GM19099 (cell line): ENCODE results near the gene SLC12A9.

ENCODE experiments used
- POLR2A ChIP-seq: IDR thresholded peaks from 3 replicates; pipeline ENCODE4 v1.6.1; 2011; ENCODE audit warnings: low read depth; ENCODE audit not compliant: insufficient read length; ENCODE audit errors: extremely low read depth

Gene SLC12A9

GRCh38 chr7:100867040-100867775 is 14.7 kb downstream of the SLC12A9 start, which contains the start of gene TRIP6:
Gene TRIP6, plus strand, starts transcription at chr7:100867387. Its CDS starts 111 bp downstream, at chr7:100867498.
- TF ChIP-seq POLR2A: peak; percentile 54

- no peak for TF ChIP-seq POLR2A
Measured at GRCh38 chr7:100867776-100868485, 15.4 kb downstream of the SLC12A9 start.

- TF ChIP-seq POLR2A: no peak
Measured at GRCh38 chr7:100873599-100874299, 21.2 kb downstream of the SLC12A9 start.

DNA sequence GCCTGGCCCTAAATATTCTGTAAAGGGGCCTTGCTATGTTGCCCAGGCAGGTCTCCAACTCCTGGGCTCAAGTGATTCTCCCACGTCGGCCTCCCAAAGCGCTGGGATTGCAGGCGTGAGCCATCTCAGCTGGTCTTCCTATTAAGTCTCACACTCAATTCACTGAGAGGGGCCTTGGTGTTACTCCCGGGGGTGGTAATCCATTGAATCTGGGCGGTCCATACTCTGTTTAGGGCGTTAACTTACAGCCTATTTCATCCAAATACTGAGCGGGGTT is 21.7 kb downstream of the SLC12A9 start:
- no peak for TF ChIP-seq POLR2A

DNA sequence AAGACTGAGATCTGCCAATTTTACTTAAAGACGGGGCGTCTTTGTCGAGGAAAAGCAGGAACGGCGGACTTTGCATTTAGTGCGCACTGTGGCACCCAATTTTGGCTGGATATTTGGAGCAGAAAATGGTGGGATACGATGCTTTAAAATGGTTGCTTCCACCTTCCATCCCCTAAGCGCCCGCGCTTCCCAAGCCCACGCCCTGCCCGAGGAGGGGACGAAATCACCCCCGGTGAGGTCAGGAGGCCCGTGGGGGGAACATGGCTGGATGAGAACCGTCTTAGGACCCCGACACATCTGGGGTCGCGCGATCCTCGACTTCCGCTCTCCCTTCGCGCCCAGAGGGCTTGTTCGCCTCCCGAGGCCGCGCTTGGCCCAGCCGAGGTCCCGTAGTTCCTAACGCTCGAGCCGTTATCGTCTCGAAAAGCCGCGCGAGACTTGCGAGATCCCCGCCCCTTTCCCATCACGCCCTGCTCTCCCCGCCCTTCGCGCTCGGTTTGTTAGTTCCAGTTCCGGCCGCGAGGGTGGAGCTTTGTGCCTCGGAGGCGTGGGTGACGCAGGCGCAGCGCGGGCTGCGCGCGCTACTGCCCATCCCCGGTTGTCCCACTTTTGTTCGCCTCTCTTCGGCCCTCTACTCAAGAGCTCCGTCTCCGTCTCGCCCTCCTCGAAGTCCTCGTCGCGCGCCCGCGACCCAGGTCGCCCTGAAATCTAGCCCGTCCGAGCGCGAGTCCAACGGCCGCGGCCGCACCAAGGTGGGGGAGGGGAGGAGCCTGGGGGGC is 22.3 kb downstream of the SLC12A9 start, which contains the start of gene SRRT:
Gene SRRT, plus strand, starts transcription at position 527 of the 779 bp plus-strand sequence. CDS start 488 bp downstream, outside the sequence.
- TF ChIP-seq POLR2A: peak; percentile 96

- TF ChIP-seq POLR2A: no peak
Measured at GRCh38 chr7:100875356-100875751, 22.8 kb downstream of the SLC12A9 start.

GRCh38 chr7:100878013-100878412 is 25.5 kb downstream of the SLC12A9 start:
- TF ChIP-seq POLR2A: no peak

GRCh38 chr7:100878685-100879084 is 26.2 kb downstream of the SLC12A9 start:
- no peak for TF ChIP-seq POLR2A

GRCh38 chr7:100879685-100880261 is 27.3 kb downstream of the SLC12A9 start:
- no peak for TF ChIP-seq POLR2A

DNA sequence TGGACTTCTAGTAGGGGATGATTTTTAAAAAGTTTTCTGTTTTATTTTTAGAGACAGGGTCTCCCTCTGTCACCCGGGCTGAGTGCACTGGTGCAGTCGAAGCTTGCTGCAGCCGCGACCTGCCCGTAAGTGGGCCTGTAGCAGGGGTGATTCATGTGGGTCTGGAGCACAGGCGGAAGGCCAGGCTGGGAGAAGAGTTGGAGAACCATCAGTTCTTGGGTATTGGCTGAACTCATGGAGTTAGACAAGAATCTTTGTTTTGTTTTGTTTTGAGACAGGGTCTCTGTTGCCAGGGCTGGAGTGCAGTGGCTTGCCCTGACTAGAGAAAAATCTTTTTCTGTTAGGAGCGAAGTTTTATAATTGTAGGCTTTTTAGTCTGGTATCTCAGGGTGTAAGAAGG is 28.1 kb downstream of the SLC12A9 start:
- no peak for TF ChIP-seq POLR2A

- TF ChIP-seq POLR2A: no peak
Measured at GRCh38 chr7:100881136-100881535, 28.6 kb downstream of the SLC12A9 start.

DNA sequence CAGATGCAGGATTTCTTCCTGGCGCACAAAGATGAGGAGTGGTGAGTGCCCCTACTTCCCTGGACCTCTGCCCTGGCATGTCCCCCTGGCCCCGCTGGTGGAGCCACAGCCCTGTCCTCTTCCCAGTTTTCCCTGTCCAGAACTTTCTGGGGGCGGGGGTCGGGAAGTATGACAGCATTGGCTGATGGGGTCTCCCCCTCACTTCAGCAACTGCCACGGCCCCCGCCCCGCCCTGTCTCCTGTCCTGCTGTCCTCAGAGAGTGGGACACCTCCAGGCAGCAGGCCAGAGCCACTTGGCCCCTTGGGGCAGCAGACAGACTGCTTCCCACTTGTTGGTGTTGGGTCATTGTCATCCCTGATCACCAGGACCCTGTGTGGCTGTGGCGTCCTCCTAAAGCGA is 29.7 kb downstream of the SLC12A9 start:
- no peak for TF ChIP-seq POLR2A

- TF ChIP-seq POLR2A: no peak
Measured at GRCh38 chr7:100882785-100883526, 30.4 kb downstream of the SLC12A9 start.

DNA sequence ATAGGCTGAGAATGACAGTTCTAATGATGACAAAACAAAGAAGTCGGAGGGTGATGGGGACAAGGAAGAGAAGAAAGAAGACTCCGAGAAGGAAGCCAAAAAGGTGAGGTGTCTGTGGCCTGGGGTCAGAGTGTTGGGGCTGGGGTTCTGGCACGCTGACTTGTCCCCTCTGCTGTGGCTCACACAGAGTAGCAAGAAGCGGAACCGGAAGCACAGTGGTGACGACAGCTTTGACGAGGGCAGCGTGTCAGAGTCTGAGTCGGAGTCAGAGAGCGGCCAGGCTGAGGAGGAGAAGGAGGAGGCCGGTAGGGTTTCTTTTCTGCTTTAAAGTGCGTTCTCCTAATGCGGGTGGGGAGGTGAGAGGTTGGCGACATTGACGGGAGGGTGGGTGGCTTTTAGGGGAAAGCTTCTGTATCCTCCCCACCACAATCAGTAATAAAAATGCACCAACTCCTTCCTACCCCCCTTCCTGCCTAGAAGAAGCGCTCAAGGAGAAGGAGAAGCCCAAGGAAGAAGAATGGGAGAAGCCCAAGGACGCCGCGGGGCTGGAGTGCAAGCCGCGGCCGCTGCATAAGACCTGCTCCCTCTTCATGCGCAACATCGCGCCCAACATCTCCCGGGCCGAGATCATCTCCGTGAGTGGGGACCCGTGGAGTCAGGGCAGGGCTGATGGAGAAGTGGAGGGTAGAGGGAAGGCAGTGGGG is 32.4 kb downstream of the SLC12A9 start:
- TF ChIP-seq POLR2A: no peak
